NCI-H526 (cell line): ENCODE results near the gene SLC35A2.

Experiments
- DNase-seq, 2 experiments: peaks; one replicate each; lab custom pipeline; 2025; lab: John Stamatoyannopoulos, UW

The SLC35A2 gene

DNA sequence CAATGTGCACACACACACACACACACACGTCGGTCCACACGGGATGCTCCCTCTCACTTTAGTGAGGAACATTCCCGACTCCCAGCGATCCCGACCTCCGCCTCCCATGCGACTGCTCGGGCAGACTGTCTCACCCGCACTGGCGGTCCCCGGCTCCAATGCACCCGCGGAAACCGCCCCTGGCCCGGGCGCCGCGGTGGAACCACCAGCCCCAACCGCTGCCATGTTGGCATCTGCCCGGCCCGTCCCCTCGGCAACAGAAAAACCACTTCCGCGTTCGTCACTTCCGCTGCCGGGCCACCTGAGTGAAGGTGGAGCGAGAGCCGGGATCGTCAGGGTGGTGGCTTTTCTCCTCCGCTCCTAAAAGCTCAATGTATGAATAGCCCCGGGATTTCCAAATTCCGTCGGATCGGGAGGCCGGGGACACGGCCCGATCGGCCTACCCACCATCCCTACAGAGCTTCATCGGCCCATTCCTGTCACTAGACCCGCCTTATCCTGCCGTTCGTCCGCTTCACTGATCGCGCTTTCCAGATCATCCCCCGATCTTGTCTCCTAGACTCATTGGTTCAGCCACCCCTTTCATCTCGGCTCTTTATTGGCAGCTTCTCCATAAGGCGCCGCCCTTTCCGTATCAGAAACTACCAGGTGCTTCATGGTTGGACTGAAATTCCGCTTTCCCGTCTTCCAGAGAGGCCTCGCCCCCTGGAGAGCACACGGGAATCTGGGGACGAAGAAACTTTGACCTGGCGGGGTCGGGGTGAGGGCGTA, at the start of gene SLC35A2:
SLC35A2 (minus strand) TSS at position 235 of the 771 bp plus-strand sequence; CDS start at position 225, 10 bp downstream.
- DNase-seq = peak; percentile 85 to 91

DNA sequence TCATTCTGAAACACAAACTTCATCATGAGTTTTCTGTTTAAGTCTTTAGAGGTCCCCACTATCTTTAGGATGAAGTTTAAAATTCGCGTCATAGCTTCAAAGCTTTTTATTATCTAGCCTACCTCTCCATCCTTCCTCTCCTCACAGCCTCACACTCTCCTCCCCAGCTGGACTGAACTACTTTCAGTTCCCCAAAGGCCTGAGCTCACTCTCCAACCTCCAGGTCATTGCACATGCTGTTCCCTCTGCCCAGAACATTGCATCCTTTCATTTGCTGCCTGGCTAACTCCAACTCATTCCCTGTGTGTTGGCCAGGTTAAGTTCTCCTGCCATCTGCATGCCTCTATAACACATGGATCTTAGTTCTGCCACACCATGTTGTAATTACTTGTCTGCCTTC, 48.8 kb upstream of the SLC35A2 start:
- DNase-seq = no peak

DNA sequence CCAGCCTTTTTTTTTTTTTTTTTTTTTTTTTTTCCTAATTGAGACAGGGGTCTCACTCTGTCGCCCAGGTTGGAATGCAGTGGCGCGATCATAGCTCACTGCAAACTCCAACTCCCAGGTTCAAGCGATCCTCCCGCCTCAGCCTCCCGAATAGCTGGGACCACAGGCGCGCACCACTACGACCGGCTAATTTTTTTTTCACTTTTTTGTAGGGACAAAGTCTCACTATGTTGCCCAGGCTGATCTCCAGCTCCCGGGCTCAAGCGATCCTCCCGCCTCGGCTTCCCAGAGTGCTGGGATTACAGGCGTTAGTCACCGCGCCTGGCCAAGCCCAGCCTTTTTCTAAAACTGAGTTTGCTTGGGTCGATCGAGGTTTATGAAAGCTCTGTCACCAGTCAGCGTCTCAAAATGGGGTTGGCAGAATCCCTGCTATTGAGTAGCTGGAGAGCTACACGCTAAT, 47.2 kb upstream of the SLC35A2 start:
- peak; percentile 12 to 44 for DNase-seq

DNA sequence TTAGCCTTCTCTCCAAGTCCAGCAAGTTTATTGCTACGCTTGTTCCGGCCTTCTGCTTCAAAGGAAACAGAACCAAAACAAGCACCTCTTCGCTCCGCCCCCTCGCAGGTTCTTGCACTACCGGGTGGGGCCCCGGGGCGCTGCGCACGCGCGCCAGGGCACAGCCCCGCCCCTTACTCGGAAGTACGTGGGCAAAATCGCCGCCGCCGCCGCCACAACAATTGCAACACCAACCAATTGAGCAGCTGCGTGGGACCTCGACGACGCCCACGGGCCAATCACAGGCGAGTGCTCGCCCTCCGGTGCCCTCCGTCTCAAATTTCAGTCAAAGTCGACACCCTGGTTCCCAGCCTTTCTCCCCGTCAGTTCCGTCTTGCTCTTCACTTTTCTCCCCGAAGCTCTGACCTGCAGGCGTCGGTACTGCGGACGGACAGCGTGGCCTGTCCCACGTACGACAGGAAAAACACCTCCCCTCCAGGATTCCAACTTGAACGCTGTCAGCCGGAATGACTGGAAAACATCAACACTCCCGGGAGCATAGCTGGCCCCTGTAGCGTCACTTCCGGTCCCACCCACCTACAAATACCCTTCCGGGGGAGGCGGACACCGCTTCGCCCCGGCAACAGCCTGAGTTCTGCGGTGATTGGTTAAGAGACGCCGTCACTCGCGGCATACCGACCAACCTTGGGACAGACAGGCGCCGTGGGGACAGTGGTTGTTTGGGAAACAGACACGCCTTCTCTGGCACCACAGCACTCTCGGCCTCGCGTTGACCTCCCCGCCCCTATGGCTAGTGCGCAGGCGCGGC, 46.6 kb upstream of the SLC35A2 start:
- peak; percentile 94 to 97 for DNase-seq

DNA sequence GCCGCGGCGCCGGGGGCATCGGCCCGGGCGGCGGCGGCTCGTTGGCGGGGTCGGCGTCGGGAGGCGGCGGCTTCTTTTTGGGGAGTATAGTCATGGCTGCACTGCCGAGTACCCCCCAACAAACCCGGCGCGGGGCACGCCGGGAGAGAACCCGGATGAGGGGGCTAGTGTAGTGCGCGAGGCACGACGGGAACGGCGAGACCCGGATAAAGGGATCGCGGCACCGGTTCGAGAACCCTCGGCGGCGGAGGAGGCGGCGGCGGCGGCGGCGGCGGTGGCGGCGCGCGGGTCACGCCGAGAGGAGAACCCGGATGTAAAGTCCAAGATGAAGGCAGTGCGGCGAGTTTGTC, 46.0 kb upstream of the SLC35A2 start, which contains the start of gene OTUD5:
OTUD5 (minus strand) TSS at position 131 of the 350 bp plus-strand sequence; CDS start at position 94, 37 bp downstream.
- peak; percentile 76 to 78 for DNase-seq

DNA sequence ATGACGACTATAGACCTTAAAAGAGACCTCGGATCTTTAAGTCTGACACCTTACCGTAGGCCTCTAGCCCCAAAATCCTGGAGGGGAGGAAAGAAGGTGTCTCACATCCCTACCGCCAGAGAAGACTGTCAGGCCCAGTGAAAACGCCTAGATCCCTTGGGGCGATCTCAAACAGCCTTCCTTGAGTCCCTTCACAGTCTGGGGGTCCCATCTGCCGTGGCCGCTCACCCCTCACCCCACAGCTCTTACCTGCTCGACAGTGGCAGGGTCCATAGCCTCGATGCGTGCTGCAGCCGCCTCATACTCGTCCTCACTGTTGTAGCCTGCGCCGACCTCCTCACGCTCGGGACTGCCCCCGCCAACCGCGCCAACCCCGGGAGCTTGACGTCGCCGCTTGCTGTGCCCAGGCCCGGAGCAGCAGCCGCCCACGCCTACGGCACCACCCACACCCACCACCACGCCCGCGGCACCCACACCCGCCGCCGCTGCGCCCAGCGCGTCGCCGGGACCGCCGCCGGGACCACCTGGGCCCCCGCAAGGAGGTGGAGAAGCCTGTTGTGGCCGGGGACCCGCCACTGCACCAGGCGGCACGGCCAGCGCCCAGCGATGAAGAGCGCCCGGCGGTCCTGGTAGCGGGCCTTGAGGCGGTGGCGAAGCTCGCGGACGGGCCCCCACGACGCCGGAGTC, 45.4 kb upstream of the SLC35A2 start:
- no peak for DNase-seq

DNA sequence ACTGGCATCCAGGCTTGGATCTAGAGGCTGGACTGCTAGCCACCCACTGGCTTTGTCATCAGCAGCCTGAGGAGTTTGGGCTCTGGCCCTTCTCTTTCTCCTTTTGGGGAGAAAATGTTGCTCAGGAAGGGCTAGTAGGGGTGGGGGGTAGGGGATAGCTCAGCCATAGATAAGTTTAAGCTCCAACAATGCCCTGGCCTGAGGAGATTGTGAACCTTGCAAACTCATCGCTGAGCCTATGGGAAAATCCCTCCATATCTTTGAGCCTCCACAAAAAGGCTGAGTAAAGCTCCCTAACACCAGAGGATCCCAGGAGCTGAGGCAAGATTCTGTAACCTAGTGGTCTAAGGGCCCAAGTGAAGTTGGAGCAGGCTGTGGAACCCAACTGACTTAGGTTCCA, 37.1 kb upstream of the SLC35A2 start:
- DNase-seq = no peak

DNA sequence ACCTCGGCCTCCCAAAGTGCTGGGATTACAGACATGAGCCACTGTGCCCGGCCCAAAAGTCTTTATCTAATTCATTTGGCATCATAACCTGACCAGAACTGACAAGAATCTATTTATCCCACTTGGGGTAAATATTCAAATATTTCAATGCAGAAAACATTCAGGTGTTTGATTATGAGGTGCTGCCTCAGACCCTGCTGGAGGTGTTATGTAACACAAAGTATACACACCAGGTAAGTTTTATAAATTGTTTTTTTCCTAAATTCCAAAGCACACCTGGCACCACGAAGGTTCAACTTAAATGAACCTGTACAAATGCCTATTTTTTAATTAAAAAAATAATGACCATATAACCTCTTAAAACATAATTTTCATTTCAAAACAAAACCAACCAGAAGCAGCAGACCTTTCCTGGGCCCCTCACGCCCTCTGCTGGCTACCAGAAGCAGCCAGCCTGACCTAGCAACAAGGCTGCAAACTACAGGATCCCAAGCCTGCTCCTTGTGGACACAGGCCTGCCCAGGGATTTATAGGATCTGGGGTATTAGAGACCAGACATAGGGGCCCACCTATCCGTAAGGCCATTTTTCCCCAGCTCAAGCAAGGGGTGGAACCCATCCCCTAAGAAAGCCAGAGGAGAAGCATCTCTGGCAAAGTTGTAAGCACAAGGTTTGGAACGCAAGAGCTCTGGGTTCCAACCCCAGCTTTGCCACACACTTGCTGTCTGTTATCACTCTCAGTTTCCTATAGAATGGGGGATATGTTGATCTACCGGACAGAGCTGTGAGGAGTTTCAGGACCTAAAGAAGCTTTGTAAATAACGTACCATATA, 34.3 kb upstream of the SLC35A2 start:
- peak in 1 of 2 experiments; percentile 45 for DNase-seq

DNA sequence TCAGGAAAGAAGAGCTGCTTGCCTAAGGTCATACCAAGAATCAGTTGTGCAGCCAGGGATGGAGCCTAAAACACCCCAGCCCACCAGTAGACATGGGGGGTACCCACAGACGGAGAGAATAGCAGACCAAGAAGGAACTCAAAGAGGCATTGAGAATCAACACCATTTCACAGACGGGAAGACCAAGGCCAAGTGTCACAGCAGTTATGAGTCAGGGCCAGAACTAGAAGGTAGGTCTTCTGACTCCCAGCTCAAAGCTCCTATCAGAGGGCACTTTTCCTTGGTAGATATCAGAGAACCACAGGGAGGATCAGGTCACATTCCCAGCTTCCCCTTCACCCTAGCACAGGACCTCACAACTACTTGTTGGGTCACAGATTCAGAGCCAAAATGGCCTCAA, 31.4 kb upstream of the SLC35A2 start:
- DNase-seq = no peak

DNA sequence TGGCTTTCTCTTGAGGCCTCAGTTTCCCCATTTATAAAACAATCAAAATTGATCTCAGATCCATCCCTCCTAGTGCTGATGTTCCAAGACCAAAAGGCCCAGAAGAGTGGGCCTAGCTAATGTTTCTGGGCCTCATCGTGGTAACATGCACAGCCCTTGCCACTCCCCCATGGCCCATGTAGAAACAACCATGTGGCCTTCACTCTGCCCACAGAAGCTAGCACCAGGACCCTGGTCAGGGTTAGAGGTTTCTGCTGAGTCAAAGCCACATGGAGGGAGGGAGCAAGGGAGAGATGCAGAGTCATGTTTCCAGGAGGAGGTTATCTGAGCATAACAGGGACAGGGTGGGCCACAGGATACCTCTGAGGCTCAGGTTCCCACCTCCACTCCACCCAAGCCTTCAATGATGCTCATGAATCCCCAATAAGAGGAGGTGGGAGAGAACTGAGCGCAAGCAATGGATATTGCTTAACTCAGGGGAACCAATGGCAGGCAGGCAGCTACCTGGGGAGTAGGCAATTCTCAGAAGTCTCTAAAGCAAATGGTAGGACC, 29.0 kb upstream of the SLC35A2 start:
- no peak for DNase-seq

DNA sequence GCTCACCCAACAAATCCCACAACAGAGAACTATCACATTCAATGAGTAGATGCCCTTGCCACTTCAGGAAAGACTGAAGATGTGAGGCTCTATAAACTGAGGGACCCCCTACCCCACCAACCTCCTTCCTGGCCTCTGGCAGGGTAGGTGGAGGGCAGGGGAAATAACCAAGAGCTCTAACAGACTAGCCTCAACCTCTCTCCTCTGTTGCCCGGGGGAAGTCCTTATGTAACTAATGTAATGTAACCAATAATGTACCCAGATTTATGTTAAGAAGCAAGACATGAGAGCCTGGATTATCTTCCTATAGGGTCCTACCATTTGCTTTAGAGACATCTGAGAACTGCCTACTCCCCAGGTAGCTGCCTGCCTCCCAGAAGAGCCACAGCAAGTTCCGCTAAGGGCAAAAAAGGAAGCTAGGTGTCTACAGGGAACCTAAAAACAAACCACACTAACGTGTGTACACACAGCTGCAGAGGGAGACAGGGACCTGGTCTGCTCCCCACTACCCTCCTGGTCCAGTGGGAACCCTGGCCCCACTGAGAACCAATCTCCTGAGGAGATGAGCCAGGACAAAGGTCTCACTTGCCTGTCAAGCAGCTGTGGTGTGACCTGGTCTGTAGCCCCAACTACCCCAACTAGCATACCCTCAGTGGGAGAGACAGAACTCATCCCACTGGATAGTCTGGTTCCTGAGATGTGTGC, 28.2 kb upstream of the SLC35A2 start:
- DNase-seq = no peak

DNA sequence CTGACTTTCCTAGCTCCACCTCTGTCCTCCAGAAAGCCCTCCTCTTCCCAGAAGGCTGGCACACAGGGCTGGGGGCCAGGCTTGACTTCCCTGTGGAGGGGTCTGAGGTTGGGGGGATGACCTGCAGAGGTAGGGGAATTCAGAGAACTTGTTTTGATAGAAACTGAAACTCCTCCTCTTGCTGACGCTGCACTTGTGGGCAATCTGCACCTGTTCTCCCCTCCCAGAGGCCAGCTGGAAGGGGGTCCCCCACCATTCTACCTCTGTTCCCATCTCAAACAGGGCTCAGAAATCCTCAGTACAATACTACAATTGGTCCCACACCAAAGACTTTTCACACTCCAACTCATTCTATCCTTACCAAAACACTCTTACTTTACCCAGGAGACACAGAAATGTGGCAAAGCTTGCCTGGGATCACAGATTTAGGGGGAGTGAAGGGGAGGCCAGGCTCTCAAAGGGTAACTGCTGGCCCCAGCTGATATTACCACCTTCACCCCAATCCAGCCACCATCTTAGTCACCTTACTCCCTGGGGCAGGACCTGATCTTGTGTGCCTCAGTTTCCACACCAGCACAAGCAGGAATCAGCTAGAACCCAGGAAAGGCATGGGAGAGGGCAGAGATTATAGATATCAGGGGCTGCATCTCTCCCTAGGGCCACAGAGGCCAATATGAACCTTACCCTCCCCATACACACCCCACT, 27.4 kb upstream of the SLC35A2 start:
- no peak for DNase-seq

DNA sequence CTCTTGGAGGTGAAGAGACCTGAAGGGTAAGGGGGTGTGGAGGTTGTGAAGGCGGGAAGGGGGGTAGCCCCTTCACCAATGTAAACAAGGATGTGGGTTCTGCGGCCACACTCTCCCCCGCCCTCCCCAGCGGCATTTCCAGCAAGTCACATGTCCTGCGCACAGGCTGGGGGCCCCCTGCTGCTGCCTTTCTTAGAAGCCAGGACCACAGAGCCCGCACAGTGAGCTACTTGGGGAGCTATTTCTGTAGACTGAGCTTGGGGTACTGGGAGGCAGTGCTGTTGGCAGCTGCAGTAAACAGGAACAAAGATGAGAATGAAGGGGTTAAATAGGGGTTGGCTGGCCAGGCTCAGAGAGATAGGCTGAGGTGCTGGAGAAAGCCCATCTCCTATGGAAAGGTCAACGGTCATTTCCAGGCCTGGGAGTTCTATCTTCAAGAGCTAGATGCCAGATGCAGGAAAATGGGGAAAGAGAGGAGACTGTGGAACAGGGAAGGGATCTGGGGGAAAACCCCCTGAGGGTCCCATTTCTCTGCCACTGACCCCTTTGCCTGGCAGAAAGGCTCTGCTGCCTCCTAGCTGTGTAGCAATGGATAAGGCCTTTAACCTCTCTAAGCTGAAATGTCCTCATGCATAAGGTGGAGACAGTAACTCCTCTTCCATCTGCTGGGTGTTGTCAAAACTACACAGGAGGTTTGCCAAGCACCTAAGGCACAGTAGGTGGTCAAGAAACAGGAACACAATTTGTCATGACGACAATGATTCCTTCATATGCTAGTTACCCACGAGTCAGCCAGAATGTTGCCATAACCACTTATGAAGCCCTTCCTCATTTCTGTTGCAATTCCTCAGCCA, 25.8 kb upstream of the SLC35A2 start:
- no peak for DNase-seq

DNA sequence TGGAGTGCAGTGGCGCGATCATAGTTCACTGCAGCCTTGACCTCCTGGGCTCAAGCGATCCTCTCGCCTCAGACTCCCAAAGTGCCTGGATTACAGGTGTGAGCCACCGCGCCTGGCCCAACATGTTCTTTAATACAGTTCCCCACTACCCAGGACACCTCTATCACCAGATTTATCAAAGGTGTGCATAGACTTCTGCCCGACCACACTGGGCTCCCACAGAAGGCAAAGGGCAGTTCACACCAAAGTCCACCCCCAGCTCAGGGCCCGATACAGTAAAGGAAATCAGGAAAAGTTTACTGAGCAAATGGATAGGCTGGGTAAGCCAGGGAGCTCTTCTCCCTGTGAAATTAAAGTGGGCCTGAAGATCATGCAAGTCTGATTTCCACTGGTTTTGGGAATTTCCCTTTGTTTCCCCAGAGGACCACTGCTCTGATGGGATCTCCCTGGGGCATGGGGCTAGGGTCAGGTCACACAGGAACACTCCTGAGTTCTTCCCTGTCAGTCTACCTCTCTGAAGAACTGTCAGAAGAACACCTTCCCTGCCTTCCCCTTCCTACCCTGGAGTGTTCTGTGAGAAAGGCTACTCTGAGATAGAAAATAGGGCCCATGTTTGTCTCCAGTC, 25.1 kb upstream of the SLC35A2 start:
- DNase-seq = no peak

DNA sequence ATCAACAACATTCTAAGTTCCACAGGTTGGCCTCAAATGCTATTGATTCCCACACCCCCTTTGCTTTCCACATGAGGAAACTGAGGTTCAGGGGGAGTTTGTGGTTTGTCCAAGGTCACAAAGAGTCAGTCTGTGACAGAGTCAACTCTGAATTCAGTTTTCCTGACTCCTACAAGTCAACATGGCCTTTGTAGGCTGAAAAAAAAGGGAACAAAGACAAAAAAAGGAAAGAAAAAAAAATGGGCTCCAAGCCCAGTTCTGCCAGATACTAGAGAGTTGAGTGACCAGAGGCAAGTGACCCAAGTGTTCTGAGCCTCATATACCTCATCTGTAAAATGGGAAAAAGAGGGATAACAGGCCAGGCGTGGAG, 23.8 kb upstream of the SLC35A2 start:
- DNase-seq = no peak

DNA sequence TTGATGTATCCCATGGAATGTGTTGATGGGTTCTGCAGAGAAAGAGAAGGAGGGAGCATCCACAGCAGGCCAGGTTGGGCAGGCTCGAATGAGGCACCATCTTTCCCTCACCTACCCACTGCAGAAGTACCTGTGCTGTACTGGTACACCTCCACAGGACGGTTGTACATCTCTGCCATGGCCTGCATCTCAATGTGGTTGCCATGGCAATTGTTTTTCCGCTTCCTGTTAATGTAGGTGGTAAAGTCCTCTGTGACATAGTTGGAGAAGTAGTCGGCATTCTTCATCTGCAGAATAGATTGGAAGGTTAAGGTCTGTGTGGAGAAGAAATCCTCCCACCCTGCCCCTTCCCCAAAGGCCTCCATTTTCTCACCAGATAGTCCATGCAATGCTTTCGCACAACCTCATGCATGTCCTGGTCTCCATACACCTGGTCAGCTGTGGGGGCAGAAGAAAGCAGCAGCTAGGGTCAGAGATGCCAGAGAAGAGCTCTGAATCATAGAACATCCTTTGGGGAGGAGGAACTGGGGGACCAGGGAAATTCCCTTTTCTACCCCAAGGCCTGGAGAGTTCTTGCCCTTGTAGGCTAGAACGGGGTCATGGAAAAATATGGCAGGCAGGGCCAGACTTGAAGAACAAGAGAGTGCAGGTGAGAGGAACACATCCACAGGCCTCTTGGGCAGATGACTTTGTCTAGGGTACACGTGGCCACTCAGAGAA, 23.3 kb upstream of the SLC35A2 start:
- no peak for DNase-seq

DNA sequence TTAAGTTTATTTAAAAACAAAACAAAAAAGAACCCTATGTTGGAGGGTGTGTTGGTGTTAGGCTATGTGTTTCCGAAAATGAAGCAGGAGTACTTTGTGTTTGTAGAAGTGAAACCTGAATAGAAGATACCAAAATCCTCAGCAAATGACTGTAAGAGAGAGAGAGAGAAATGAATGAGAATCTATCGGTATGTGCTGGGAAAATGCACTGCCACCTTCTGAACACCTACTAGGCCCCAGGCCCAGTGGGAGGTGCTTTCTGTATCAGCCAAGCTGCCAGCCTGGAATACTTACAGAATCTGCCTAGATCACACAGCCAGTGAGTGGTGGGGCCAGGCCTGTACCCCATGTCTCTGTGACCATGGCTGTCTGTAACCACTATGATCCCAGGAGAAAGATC, 22.3 kb upstream of the SLC35A2 start:
- DNase-seq = no peak
